ENCODE measurements around the gene RBM38.
A peak's percentile ranks its signal among the peaks of the same experiment; 100 is the strongest.

Gene RBM38

DNA sequence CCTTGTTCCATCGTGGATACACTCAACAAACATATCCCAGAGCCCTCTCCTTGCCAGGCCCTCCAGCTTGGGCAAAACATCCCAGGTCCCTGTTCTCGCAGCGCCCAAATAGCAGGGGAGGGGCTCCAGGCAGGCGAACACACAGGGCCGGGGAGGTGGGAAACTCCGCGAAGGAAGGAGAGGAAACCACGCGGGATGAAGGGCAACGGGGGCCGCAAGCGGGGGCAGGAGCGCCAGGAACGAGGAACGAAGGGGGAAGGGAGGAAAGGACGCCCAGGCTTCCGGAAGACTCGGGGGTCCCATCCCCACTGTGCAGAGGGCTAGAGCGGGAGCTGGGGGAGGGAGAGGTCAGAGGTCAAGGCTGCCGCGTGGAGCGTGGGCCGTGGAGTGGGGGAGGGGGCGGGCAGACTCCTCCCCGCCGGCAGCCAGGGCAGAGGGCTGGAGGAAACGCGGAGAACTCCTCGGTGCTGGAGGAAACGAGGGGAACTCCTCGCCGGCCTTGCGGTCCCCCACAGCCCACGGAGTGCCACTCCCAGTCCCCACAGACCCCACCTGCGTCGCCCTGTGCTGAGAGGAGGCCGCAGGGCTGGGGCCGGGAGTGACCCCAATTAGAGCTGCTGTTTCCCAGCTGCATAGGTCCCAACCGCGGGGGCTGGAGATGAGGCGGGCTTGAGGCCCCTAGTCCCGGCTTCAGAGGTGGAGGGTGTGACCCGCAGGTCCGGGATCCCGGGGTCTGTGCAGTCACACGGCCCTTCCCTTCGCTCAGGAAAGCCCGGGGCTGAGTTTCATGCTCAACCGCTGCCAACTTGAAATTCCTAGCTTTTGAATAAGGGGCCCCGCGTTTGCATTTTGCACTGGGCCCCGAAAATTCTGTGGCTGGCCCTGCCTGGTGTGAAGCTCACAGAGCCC lies 1.2 kb upstream of the RBM38 start:
- no peak for DNase-seq

- peak; percentile 49 for DNase-seq
Measured at GRCh38 chr20:57391439-57392301, 474 bp downstream of the RBM38 start.

DNA sequence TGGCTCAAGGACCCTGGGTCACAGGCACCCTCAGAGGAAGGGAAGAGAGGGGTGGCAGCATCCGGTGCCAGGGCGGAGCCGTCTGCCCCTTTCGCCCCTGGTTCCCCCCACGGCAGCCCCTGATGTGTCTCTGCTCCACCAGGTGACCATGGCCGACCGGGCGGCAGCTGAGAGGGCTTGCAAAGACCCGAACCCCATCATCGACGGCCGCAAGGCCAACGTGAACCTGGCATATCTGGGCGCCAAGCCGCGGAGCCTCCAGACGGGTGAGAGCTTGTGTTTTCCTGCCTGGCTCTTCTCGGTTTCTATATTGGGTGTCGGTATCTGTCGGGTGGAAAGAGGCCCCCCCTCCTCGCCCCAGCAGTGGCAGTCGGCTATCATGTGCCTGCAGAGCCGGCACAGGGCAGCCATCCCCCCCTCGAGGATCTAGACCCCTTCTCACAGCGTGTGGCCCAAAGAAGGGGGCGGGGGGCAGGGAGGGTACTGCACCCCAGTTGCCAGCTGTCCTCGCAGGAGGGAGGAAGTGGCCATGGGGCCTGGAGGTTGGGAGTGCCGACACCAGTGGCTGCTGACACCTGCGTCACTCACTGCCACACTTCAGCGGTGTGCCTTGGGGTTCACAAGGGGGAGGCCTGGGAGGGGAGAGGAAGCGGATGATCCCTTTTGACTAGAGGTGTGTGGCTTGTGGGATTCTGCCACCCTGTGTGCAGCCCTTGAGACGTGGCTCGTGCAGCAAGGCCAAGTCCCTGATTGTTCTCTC lies 1.5 kb downstream of the RBM38 start:
- DNase-seq: no peak

- no peak for DNase-seq
Measured at GRCh38 chr20:57393321-57394120, 2.3 kb downstream of the RBM38 start.

DNA sequence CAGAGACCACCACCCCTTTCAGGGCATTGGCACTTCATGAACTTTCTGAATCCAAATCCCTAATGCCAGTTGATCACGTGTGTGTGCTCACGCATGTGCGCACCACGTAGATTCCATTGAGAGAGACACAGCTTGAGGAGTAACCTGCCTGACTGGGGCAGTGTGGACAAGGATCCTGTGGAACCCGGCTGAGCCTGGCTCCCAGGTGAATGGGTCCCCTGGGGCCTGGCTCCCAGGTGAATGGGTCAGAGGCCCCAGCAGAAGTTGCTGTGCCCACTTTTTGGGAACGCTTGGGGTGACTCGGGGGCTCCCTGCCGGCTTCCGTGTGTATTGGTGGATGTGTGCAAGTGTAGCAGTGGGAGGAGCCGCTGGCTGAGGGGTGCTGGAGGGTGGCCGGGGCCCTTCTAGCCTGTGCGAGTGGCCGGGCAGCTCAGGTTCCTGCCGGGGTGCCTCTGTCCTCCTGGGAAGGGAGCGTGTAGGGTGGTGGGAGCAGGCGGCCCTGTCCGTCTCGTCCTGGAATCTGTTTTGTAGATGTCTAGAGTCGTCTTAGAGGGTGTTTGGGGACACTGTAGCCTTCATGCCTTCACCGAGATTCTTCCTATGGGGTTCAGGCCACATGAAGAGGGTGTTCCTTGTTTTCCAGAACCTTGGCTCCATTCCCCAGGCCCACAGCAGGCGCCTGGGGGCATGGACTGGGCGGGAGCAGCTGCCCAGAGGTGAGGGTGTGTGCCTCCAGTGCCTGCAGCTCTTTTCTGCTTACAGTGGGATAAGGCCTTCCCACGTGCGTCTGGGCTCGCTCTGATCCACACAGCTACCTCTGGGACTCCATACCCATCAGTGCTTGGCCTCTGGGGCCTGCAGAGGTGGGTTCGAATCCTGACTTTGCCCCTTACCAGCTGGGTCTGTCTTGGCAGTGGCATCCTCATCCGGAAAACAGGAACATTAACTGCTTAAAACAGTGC lies 3.2 kb downstream of the RBM38 start:
- DNase-seq: no peak

- no peak for DNase-seq
Measured at GRCh38 chr20:57395111-57395966, 4.1 kb downstream of the RBM38 start.

DNA sequence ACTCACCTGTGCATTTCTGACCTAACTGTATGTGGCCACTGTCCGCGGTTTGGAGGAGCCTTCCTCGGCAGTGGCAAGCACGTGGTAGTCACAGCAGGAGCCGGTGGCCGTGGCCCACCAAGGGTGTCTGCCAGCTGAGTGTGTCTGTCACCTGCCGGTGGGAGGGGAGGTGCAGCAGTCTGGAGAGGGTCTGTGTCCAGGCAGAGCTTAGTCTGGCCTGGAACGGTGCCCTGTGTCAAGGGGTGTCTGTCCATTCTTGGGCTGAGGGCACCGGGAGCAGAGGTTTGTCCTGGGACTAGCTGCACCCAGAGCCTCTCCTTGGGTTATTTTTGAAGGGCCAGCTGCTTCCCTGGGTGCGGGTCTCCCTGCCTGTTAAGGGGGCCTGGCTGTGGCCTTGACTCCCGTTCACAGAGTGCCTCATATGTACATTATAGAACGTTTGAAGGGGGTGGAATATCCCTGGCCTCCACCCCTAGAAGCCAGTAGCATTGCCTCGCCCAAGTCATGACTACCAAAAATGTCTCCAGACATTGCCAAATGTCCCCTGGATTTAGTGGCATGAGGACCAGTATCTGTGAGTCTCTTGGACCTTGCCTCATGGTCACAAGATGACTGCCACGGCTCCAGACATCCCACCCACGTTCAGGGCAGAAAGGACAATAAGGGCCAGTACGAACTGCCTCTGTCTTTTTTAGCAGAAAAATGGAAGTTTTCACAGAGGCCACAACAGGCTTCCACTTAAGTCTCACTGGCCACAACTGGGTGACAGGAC lies 5.2 kb downstream of the RBM38 start:
- DNase-seq: no peak

DNA sequence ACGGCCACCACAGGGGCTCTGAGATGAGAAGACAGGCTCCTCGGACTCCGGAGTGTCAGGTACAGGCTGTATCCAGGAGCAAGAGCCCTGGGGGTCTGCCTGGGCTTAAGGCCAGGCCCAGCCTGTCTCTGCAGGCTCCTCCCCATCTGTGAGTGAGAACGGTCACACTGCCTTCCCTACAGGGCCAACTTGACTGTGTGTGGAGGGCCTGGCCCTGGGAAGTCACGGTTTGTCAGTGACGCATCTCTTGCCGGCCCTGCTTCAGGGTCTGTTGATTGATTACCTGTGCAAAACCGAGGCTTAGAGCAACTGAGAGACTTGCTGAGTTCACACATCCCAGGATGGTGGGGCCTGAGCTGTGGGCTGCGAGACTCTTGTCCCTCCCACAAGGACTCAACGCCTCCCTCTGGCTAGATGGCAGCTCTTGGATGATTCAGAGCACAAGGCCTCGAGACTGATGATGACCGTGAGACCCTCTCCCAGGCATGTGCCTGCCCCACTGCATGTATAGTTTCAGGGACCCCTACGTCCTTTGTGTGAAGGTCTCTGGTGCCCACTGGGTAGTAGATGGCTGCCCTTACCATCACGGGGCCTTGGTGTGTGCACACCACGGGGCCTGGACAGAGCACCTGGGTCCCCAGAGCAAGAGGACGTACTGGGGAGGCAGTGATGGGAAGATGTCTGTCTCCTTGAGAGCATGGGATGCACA lies 5.9 kb downstream of the RBM38 start:
- DNase-seq: no peak

DNA sequence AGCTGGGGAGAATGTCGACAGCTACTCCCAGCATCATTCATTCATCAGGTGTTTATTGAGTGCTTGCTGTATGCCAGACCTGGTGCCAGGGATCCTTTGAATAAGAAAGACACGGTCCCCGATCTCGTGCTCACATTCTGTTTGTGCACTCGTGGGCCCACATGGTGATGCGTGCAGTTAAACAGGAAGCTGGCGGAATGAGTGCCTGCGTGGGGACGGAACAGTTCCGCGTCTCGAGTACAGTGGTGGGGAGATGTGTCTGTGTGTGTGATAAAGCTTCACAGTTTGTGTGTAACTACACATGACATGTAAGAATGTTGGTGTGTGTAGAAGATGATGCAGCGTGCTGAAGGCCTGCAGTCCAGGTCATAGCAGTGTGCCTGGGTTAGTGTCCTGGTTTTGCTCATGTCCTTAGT lies 6.5 kb downstream of the RBM38 start:
- no peak for DNase-seq

DNA sequence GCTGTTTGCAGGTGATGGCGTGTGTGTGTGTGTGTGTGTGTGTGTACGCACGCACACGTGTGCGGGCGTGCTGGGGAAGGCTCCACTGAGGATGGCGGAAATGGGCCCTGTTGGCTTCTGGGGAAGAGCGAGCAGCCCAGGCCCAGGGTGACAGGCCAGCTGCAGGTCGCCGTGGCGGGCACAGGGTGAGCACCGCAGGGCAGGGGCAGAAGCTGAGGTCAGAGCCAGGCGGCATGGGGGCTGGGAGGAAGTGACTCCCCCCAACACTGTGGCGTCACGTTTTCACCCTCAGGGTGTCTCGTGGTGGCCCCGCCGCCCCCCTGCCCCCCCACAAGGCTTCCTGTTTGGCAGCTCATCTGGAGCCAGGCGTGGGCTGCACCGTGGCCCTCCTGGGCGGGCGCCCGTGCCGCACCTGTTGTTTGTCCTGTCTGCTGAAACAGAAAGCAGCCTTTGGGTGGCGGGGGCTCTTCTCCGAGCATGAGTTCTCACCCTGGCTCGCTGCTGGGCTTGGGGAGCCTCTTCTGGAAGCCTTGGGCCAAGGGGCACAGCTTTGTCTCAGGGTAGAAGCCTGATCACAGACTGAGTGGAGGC lies 7.1 kb downstream of the RBM38 start:
- DNase-seq: no peak

DNA sequence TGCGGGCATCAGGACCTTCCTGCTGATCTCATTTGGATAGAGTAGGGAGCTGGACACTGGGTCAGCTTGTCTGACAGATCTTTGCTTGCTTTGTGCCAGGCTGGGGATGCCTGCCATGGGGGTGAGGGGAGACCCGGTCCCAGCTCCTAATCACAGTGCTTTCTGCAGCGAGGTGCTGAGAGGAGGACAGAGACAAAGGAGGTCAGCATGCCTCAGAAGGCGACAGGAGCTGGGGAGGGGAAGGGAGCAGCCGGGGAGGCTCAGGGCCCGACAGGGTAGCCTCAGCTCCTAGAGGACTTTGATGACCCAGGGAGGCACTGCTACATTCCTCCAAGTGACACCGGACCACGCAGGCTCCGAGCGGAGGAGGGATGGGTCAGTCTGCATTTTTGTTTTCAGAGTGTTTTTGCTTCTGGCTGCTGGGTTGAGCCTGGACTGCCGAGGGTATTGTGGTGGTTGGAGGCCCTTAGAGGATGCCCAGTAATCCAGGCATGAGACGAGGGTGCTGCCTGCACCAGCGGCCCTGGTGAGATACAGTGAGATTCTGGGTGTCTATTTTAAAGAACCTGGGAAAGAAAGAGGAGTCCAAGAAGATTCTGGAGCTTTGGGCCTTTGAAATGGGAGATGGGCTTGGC lies 7.8 kb downstream of the RBM38 start:
- no peak for DNase-seq

DNA sequence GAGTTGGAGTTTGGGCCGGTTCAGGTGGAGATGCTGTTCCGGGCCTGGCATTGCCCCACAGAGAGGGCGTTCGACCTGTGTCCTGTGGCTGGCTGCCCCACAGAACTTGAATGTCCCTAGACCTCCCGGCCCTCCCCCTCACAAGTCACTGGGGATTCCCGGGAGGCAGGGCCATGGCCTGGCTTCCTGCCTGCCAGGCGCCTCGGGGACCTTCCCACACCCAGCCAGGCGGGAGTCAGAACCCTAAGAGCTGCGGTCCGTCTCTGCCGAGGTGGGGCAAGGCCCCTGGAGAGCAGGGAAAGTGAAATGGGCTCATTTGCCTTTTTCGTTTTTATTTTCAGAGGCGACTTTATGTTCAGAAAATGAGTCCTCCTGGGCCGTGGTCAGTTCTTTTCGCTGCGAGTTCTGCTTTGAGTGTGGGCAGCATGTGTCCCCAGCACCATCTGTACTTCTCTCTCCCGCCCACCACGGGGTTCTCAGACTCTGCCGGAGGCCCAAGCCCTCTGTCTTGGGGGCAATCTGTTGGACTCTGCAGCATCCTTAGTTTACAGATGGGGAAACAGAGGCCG lies 8.5 kb downstream of the RBM38 start:
- no peak for DNase-seq

DNA sequence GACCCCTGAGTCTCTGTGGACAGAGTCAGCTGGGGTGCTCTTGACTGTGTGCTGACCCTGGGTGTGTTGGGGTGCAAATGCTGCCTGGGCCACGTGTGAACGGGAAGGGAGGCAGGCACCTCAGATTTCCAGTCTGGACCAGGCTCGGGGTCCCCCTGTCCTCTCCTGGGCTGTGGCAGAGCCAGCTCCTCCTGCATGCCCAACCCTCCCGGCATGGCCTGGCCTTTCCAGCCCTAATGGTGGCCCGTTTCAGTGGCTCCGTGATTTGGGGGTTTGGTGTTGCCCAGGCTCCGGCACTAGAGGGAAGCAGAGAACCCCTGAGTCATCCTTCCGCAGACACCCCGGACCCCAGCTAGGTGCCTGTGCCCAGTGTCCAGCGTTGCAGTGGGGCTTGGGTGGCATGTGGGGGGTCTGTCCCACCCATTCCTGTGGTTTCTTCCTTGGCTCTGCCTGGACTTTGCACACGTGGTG lies 9.1 kb downstream of the RBM38 start:
- DNase-seq: no peak

DNA sequence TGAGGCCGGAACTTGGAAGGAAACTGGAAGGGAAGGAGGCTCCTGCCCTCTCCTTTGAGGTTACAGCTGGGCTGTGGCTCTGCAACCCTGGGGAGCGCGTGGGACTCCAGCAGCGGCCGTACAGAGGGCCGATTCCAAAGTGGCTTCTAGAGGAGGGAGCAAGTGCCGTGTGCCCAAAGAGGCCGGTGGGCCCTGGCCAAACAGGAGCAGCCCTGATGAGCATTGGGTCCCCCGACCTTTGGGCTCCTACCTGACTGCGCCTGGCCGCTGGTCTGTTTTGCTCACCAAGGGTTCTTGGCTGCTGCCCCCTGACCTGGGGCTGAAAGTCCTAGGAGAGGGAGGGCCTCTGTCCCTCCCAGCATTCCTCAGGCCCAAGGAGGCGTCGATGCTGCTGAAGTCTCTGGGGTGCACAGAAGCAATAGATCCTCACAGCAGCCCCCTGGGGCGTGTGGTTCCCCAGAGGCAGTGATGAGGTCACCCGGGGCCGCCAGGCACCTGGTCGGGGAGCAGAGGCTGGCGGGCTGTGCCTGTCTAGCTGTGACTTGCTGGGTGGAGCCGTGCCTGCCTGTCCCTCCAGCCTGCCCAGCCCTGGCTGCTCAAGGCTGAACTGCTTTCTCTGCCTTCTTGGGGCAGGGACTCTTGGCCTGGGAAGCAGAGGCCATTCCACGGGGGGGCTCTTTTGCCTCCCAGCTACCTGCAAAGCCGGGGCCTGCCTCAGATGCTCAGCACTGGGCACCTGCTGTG lies 9.8 kb downstream of the RBM38 start:
- no peak for DNase-seq

DNA sequence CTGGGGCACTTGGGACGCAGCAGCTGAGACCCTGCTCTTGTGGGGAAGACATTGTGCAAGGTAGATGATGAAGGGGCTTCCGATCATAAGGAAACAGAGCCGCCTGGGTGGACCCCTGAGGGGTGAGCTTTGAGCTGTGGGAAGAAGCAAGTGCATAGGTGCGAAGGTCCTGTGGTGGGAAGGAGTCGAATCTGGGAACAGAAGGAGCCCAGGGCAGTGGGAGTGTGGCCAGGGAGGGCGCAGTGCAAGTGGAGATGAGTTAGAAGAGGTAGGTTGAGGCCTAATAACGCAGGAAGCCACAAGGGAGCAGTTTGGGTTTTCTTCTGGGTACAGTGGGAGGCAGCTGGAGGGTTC lies 10.3 kb downstream of the RBM38 start:
- DNase-seq: no peak
